Measurements from ENCODE around the gene XPC. TPM values are rescaled to one million over a fixed set of nuclear protein-coding genes. Genes with fewer than 3 reads are reported as not detected.
"Not testable (repeated sequence)": the region's sequence is repeated elsewhere in the genome, so short reads cannot be mapped to it uniquely, and the experiment has no call there.

The XPC gene
- total RNA-seq, 3 donors from 2014 or later, result 22.4 to 30.6 (median 26.9) TPM

DNA sequence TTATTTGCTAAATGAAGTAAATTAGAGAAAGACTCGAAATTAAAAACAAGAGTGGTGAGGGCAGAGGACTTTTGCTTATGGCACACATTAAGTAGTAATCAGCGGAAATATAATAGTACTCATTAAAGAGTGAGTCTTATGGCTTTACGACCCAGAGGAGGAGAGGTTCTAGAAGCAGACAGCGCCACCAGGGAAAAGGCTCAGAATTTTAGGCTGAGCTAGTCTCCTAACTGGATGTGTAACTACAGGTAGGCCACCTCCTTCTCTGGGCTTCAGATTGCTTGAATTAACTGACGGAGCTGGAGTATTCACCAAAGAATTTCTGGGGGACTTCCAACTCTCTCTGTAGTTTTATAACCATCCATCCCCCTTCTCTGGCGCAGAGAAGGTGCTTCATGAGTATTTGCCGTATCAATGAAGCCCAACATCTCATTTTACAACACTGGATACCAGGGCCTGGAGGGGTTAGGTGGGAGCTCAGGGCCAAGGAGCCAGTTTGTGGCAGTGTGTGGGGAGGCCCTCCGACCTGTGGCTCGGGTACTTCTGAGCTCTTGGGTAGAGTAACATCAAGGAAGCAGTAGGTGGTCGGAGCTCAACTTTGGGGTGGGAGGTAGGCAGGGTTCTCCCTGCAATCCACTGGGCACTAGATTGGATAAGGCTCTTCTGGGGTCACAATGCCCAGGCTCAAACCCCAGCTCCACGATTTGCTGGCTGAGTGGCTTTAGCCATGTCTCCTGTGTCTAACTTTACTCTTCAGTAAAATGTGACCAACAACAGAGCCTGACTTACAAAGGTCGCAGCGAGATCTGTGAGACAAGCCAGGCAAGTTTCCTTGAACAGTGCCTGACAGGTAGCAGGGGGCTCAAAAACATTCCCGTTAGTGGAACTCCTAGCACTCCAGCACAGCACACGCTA lies 54.8 kb downstream of the XPC start:
- TF ChIP-seq CTCF (IDR thresholded peaks at IDR 0.05), result no peak
- ATAC-seq (no peak), DNase-seq (no peak)
- intact Hi-C loops (cut with DNase I, micrococcal nuclease), result no loop called here
- peaks cover 20% of the 10 kb centered on the region for H3K4me1 ChIP-seq (ENCODE audit: low read depth)
- no peaks in the 10 kb centered on the region for H3K9me3 ChIP-seq
- peak overlapping the region; percentile 80 for H3K4me3 ChIP-seq
- no peaks in the 10 kb centered on the region for H3K36me3 ChIP-seq (ENCODE audit: low read depth)

- Histone ChIP-seq H3K4me1 (ENCODE audit: low read depth) (peaks cover 20% of the 10 kb centered on the region), H3K36me3 (ENCODE audit: low read depth) (no peaks in the 10 kb centered on the region), H3K9me3 (no peaks in the 10 kb centered on the region), H3K4me3 (no peak overlapping the region)
- no peak for ATAC-seq
- no peak for TF ChIP-seq CTCF (IDR thresholded peaks at IDR 0.05)
- intact Hi-C loops (cut with DNase I, micrococcal nuclease), result no loop called here
- DNase-seq, result no peak
These were observed 56.1 kb downstream of the XPC start for GRCh38 chr3:14122301-14122700.

DNA sequence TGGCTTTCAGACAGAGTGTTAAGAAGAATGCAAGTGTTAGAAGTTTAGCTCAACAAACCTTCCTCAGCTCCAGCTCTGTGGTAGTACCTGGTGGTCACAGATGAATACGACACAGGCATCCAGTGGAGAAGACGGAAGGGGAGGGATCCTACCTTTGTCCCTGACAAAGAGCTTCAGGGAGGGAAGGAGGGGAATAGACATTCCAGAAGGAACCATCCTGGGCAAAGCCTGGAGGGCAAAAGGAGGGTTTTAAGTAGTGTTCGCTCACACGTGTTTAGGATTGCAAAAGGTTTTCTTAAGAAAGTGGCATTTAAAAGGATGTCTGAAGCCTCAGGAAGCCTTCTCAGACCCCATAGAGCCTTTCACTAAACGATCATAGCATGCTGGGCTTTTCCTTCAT lies 56.5 kb downstream of the XPC start:
- no peak overlapping the region for H3K4me3 ChIP-seq
- no peaks in the 10 kb centered on the region for H3K36me3 ChIP-seq (ENCODE audit: low read depth)
- no peaks in the 10 kb centered on the region for H3K9me3 ChIP-seq
- no peak for ATAC-seq
- intact Hi-C loops (cut with DNase I, micrococcal nuclease), result no loop called here
- no peak for DNase-seq
- peaks cover 19% of the 10 kb centered on the region for H3K4me1 ChIP-seq (ENCODE audit: low read depth)
- no peak for TF ChIP-seq CTCF (IDR thresholded peaks at IDR 0.05)

DNA sequence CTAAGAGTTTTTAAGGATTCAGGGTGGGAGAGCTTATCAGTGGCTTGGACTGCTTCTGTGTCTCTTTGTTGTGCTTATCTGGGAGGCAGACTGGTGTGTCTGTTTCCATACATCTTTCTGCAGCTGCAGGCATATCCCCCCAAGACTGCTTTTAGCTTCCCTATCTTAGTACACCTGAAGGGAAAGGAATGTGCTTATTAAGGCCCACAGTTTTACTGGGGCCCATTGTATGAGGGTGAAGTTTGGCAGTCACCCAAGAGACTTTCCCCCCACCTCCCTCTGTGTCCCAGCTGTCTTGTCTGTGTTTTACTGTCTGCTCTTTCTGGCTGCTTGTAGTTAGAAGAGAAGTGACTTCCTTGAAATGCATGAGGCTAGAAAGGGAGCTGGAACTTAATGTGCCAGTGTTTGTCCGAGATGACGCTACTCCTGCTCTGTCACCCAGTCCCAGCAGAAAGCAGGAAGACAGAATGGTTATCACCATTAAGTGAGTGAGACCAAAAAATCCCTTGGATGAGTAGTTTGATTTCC lies 57.4 kb downstream of the XPC start:
- peaks cover 10% of the 10 kb centered on the region for H3K4me1 ChIP-seq (ENCODE audit: low read depth)
- H3K36me3 ChIP-seq (ENCODE audit: low read depth); H3K4me3 ChIP-seq; DNase-seq; intact Hi-C loops (cut with DNase I, micrococcal nuclease); ATAC-seq; H3K9me3 ChIP-seq: not testable (repeated sequence)

DNA sequence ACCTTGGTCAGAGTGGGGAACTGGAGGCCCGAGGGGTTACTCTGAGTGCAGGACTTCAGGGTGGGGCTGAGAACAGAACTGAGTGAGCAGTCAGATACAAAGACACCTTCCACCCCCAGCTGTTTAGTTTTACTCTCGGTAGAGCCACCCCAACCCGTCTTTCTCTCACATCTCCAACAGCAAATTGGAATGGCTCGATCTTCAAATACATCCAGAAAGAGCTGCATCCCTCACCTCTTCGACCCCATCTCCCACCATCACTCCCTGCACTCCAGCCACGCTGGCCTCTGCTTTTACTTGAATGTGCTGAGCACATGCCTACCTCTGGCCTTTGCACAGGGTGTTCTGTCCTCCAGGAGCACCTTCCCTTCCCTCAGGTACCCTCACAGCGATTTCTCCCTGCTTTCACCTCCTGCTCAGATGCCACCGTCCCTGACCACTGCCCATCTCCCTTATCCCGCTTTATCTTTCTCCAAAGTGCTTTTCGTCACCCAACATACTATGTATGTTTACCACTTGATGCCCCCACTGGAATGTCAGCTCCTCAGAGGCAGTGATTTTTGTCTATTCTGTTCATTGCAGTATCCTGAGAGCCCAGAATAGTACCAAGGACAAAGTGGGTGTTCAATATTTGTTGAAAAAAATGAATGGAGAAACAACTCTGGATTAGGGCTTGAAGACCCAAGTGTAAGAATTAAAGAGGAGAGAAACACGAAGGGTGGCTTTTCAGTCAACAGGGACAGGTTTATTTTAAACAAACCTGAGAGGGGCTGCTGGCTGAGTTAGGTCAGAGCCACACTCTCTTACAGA lies 58.1 kb downstream of the XPC start:
- ATAC-seq (no peak), DNase-seq (no peak)
- H3K9me3 ChIP-seq, result no peaks in the 10 kb centered on the region
- H3K4me3 ChIP-seq, result no peak overlapping the region
- H3K4me1 ChIP-seq (ENCODE audit: low read depth), result peaks cover 7% of the 10 kb centered on the region
- no peak for TF ChIP-seq CTCF (IDR thresholded peaks at IDR 0.05)
- intact Hi-C loops (cut with DNase I, micrococcal nuclease), result no loop called here
- no peaks in the 10 kb centered on the region for H3K36me3 ChIP-seq (ENCODE audit: low read depth)

DNA sequence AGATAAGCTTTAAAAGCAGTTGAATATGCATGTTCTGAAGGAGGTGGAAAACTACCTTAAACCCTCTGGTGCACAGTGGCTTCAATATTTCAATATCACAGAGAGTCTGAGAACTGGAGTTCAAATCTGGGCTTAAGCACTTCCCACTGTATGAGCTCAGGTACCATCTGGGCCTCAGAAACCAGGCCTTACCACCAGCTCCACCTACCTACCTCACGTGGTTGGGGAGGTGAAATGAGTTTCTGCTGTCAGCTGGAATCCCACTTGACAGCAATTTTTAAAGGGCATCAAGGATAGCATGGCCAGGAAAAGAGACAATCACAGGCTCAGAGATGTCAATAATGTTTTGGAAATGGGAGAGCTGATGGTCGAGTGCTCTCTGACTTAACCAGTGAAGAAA lies 58.8 kb downstream of the XPC start:
- Histone ChIP-seq H3K36me3 (ENCODE audit: low read depth) (no peaks in the 10 kb centered on the region), H3K4me1 (ENCODE audit: low read depth) (peaks cover 7% of the 10 kb centered on the region), H3K9me3 (no peaks in the 10 kb centered on the region), H3K4me3 (no peak overlapping the region)
- intact Hi-C loops (cut with DNase I, micrococcal nuclease), result no loop called here
- ATAC-seq (no peak), DNase-seq (no peak)
- no peak for TF ChIP-seq CTCF (IDR thresholded peaks at IDR 0.05)

Data from mucosa of descending colon (tissue), 3 donors.